GM19099 (cell line): ENCODE results near the gene NEK5.

Experiments
- POLR2A ChIP-seq: IDR thresholded peaks from 3 replicates; pipeline ENCODE4 v1.6.1; 2011; ENCODE audit warnings: low read depth; ENCODE audit not compliant: insufficient read length; ENCODE audit errors: extremely low read depth

The NEK5 gene

DNA sequence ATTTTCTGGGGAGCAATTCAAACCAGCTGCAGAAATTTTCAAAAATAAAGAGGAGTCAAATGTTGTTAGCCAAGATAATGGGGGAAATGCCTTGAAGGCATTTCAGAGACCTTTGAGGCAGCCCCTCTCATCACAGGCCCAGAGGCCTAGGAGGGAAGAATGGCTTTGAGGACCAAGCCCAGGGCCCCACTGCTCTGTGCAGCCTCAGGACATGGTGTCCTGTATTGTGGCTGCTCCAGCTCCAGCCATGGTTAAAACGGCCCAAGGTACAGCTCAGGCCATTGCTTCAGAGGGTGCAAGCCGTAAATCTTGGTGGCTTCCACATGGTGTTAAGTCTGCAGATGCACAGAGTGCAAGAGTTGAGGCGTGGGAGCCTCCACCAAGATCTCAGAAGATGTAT lies 32.1 kb downstream of the NEK5 start:
- no peak for TF ChIP-seq POLR2A

DNA sequence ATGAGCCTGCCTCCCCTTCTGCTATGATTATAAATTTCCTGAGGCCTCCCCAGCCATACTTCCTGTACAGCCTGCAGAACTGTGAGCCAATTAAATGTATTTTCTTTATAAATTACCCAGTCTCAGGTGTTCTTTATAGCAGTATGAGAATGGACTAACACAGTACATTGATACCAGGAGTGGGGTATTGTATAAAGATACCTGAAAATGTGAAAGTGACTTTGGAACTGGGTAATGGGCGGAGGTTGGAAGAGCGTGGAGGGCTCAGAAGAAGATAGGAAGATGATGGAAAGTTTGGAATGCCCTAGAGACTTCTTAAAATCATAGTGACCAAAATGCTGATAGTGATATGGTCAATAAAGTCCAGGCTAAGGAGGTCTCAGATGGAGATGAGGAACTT lies 32.8 kb downstream of the NEK5 start:
- no peak for TF ChIP-seq POLR2A

- TF ChIP-seq POLR2A, result no peak
These were observed 36.8 kb downstream of the NEK5 start for GRCh38 chr13:52092087-52092486.

DNA sequence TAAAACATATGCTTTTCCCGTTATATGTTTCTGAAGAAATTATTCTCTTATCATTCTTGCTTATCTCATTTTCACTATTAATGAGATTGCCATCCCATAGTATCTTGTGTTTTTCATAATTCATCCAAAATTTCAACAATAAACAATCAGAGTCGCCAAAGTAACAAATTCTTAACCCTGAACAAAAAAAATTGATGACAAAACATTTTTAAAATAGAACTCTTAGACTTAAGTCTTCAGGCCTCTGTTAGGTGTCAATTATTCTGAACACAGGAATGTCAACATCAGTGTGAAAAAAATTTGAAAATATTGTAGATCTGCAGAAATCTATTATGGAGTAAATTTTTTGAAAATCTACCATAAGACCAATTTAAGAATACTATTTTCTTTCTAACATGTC lies 37.4 kb downstream of the NEK5 start:
- TF ChIP-seq POLR2A, result no peak

GRCh38 chr13:52085421-52085820 lies 43.5 kb downstream of the NEK5 start:
- no peak for TF ChIP-seq POLR2A

DNA sequence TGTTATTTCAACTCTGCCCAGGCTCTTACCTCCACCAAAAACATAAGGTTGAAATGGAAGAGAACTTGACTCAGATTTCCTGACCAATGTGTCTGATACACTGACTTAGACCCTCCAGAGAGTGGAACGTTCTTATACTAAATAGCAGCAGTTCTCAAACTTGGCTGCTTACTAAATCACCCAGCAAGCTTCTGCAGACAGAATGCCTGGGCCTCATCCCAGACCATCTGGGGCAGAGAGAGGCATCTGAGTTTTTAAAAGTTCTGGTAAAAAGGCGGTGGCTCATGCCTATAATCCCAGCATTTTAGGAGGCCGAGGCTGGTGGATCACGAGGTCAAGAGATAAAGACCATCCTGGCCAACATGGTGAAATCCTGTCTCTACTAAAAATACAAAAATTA lies 46.3 kb downstream of the NEK5 start:
- no peak for TF ChIP-seq POLR2A

DNA sequence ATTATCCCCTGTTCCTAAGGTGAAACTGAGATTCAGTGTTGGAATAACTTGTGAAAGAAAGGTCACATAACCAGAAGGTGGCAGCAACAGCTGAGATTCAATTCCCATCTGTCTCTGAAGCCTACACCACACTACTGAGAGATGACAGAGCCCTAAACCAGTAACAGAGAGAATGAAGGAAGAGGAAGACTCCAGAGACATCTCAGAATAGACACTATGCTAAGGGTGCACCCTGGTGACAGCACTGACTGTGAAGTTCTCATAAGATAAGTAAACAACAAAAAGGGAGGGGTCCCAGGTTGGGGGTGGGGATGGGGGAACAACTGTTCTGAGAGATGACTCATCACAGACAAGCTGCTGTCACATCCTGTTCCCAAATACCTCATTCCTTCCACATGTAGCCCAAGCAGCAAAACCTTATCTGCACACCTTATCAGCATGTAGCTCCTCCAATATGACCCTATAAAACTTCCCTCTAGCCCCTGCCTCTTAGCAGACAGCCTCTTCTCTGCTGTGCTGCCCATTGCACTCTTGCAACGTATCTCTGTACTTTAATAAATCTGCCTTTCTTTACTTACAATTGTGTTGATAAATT lies 57.8 kb downstream of the NEK5 start:
- no peak for TF ChIP-seq POLR2A

GRCh38 chr13:52067237-52067636 lies 61.6 kb downstream of the NEK5 start:
- no peak for TF ChIP-seq POLR2A

GRCh38 chr13:52061587-52061986 lies 67.3 kb downstream of the NEK5 start:
- no peak for TF ChIP-seq POLR2A

- no peak for TF ChIP-seq POLR2A
These were observed 75.4 kb downstream of the NEK5 start for GRCh38 chr13:52053460-52053859.

- TF ChIP-seq POLR2A, result no peak
These were observed 77.5 kb downstream of the NEK5 start for GRCh38 chr13:52051400-52051799.

GRCh38 chr13:52048516-52048915 lies 80.4 kb downstream of the NEK5 start:
- TF ChIP-seq POLR2A, result no peak

DNA sequence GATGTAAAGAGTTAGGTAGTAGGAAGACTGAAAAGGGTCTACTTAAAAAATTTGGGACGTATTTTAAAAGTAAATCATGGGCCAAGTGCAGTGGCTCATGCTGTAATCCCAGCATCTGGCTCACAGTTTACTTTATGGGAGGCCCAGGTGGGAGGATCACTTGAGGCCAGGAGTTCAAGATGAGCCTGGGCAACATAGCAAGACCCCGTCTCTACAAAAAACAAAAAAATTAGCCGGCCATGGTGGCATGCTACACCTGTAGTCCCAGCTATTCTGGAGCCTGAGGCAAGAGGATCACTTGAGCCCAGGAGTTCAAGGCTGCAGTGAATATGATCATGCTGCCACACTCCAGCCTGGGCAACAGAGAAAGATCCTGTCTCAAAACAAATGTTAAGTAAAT lies 81.4 kb downstream of the NEK5 start:
- no peak for TF ChIP-seq POLR2A

DNA sequence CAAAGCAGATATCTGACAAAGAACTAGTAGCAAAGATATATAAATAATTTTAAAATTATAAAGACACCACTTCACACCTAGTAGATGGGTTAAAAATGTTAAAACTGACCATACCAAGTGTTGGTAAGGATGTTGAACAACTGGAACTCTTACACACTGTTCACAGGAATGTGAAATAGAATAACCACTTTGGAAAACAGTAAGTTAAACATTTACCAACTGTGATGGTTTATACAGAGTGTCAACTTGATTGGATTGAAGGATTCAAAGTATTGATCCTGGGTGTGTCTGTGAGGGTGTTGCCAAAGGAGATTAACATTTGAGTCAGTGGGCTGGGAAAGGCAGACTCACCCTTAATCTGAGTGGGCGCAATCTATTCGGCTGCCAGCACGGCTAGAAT lies 85.2 kb downstream of the NEK5 start:
- no peak for TF ChIP-seq POLR2A

- TF ChIP-seq POLR2A, result no peak
These were observed 92.8 kb downstream of the NEK5 start for GRCh38 chr13:52036037-52036436.

DNA sequence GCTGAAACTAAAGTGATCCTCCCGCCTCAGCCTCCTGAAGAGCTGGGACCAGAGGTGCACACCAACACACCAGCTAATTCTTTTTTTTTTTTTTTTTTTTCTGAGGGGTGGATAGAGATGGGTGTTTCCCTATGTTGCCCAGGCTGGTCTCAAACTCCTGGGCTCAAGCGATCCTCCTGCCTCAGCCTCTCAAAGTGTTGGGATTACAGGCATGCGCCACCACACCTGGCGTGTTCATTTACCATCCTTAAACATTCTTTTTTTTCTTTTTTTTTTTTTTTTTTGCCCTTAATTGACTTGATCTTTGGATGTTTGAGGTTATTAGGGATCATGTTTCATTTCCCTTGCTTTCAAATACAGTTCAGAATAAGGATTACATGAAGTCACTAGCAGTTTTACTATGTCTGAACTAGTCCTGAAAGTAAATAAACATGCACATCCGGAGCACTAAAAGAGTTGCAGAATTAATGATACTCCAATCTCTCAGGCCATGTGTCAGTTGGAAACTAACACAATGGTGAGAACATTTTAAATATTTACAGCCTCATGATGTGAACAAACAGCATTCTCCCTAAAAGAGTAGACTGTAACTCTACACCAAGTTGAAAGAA lies 94.2 kb downstream of the NEK5 start:
- TF ChIP-seq POLR2A, result no peak

DNA sequence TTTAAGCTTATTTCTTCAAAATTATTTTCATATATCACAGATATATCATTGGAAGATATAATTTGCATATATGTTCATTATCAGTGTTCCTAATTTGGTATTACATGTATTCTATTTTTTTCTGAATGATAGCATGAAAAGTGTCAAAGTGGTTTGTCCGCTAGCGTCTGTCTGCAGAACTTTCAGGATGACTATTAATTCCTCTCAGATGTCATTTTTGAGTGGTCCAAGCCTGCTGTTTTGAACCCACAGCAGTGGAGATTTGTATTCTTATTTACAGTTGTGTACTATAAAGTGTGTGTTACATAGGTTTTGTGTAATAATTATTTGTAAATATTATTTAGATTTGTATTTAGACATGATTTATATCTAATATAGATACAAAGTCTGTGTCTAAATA lies 95.8 kb downstream of the NEK5 start:
- no peak for TF ChIP-seq POLR2A
